Measurements from ENCODE around the gene CDH26.

DNA sequence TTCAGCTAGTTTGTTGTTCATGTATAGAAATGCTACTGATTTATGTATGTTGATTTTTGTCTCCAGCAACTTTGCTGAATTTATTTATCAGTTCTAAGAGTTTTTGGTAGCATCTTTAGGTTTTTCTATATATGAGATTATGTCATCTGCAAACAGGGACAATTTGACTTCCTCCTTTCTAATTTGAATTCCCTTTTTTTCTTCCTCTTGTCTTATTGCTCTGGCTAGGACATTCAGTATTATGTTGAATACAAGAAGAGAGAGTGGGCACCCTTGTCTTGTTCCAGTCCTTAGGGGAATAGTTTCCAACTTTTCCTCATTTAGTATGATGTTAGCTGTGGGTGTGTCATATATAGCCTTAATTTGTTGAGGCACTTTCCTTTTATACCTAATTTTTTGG, 58.2 kb downstream of the CDH26 start:
- no peak for TF ChIP-seq CREB1 (CRISPR knock-in tag; IDR thresholded peaks at IDR 0.05; ENCODE audit: low read depth)
- TF ChIP-seq CTCF (conservative IDR thresholded peaks at IDR 0.05; ENCODE audit: low read depth in 2 of 2): no peak
